K562 (cell line): ENCODE results near the gene BPHL. TPM values are rescaled to one million over a fixed set of nuclear protein-coding genes. Genes with fewer than 3 reads are reported as not detected.

Experiments
- ATAC-seq: fragments of 200-7000 bp; cut with Tn5 transposase; 3 replicates; pipeline ENCODE4 v1.9.1; 2020; ENCODE audit warnings: moderate library complexity
- BruUV-seq: library from RNA; stranded (reverse); fragments of 400-500 nt; replicated peaks from 2 replicates; lab custom pipeline; 2021; lab: Mats Ljungman, UMichigan
- CTCF ChIA-PET: fragments of 300-600 bp; formaldehyde crosslinking; extraction: SDS; loops from one replicate; lab custom pipeline; 2021; ENCODE audit warnings: low intra/inter-chr PET ratio; lab: Yijun Ruan, JAX
- POLR2A ChIA-PET: fragments of 300-600, 350-650 bp; sonication (Branson Sonifier 250); formaldehyde crosslinking; extraction: SDS; loops from one replicate; lab custom pipeline; 2021; ENCODE audit warnings: antibody characterized with exemption, inconsistent platforms; lab: Yijun Ruan, JAX
- DNase-seq, 4 experiments: peaks; one replicate each; pipeline versions ENCODE4 v3.0.0 to v3.0.0-alpha.2; 2011 to 2018; ENCODE audit warnings: low spot score in 3 of 4, mixed read lengths in 3 of 4; ENCODE audit errors: extremely low read depth in 1 of 4
- FAIRE-seq: peaks from 2 replicates; lab custom pipeline; 2011; peaks lifted over from hg19 to GRCh38; lab: Jason Lieb, UNC
- H2AFZ ChIP-seq: 2 replicates; pipeline ENCODE4 v1.6.0; 2011; ENCODE audit warnings: low read depth, low read length, control low read depth, inconsistent platforms
- H3K27ac ChIP-seq: fragments of 200-600 bp; 3 replicates; pipeline ENCODE4 v1.8.0; 2011; ENCODE audit warnings: low read depth, mild to moderate bottlenecking, control low read depth, inconsistent platforms, low read length, moderate library complexity, mixed read lengths; ENCODE audit errors: extremely low read depth
- H3K27me3 ChIP-seq, 2 experiments: fragments of 300-600 bp in 1 of 2; 2 replicates in 1 of 2; 3 replicates in 1 of 2; pipeline versions ENCODE4 v1.6.0 to v1.8.0; 2011; ENCODE audit warnings: inconsistent platforms in 2 of 2, low read length in 2 of 2, mild to moderate bottlenecking in 1 of 2, mixed read lengths in 1 of 2, moderate library complexity in 1 of 2; ENCODE audit not compliant: control insufficient read depth in 2 of 2, insufficient read depth in 2 of 2
- H3K36me3 ChIP-seq: fragments of 300-600 bp; 3 replicates; pipeline ENCODE4 v1.8.0; 2011; ENCODE audit warnings: mild to moderate bottlenecking, low read length, inconsistent platforms; ENCODE audit not compliant: control insufficient read depth, insufficient read depth
- H3K4me1 ChIP-seq, 2 experiments: fragments of 200-600 bp in 1 of 2; replicated peaks in 1 of 2; 2 replicates in 1 of 2; 3 replicates in 1 of 2; pipeline versions ENCODE4 v1.5.1 to v1.8.0; 2011; ENCODE audit warnings: inconsistent platforms in 2 of 2, low read length in 2 of 2, mild to moderate bottlenecking in 1 of 2, mixed read lengths in 1 of 2, moderate library complexity in 1 of 2; ENCODE audit not compliant: control insufficient read depth in 2 of 2, insufficient read depth in 2 of 2
- H3K4me2 ChIP-seq: 2 replicates; pipeline ENCODE4 v1.6.1; 2011; ENCODE audit warnings: low read length, control low read depth, inconsistent platforms, mixed read lengths; ENCODE audit not compliant: insufficient read depth
- H3K4me3 ChIP-seq: fragments of 200-600 bp; sonication (generic), shearing (Covaris generic); 2 replicates; pipeline ENCODE4 v1.5.1; 2016; ENCODE audit warnings: control low read depth, inconsistent platforms
- H3K79me2 ChIP-seq: fragments of 200-600 bp; 3 replicates; pipeline ENCODE4 v1.8.0; 2011; ENCODE audit warnings: low read length, inconsistent platforms; ENCODE audit not compliant: control insufficient read depth, insufficient read depth
- H3K9ac ChIP-seq, 2 experiments: 2 replicates each; pipeline versions ENCODE4 v1.6.0 to v1.6.1; 2011; ENCODE audit warnings: low read depth in 2 of 2, low read length in 2 of 2, control low read depth in 1 of 2, inconsistent platforms in 1 of 2, mild to moderate bottlenecking in 1 of 2, mixed read lengths in 1 of 2; ENCODE audit not compliant: insufficient read depth in 1 of 2
- H3K9me1 ChIP-seq: one replicate; pipeline ENCODE4 v1.6.0; 2011; ENCODE audit warnings: inconsistent platforms, mild to moderate bottlenecking, low read length, moderate library complexity; ENCODE audit not compliant: control insufficient read depth, insufficient read depth
- H3K9me3 ChIP-seq: replicated peaks from 2 replicates; pipeline ENCODE4 v1.5.1; 2011; ENCODE audit warnings: low read depth, low read length, inconsistent platforms; ENCODE audit not compliant: control insufficient read depth, insufficient read depth
- H4K20me1 ChIP-seq: replicated peaks from 2 replicates; pipeline ENCODE4 v1.6.1; 2011; ENCODE audit warnings: low read length, inconsistent platforms, mixed read lengths; ENCODE audit not compliant: control insufficient read depth, insufficient read depth
- ATF3 ChIP-seq, 2 experiments: fragments of 450-650 bp in 1 of 2; sonication (generic) in 1 of 2; formaldehyde crosslinking in 1 of 2; IDR thresholded peaks in 1 of 2; conservative IDR thresholded peaks in 1 of 2; 2 replicates each; pipeline versions ENCODE4 v1.6.1 to v1.8.1; 2016 to 2023; ENCODE audit warnings: mild to moderate bottlenecking in 2 of 2, moderate library complexity in 2 of 2, inconsistent platforms in 1 of 2, missing genetic modification reagents in 1 of 2
- MEIS2 ChIP-seq: fragments of 450-650 bp; IDR thresholded peaks from 2 replicates; pipeline ENCODE4 v1.6.1; 2014; ENCODE audit warnings: mild to moderate bottlenecking; ENCODE audit not compliant: partially characterized antibody
- MITF ChIP-seq: IDR thresholded peaks from 2 replicates; pipeline ENCODE4 v1.6.1; 2014; ENCODE audit warnings: antibody characterized with exemption
- SRSF9 ChIP-seq: fragments of 200-400 bp; formaldehyde crosslinking; IDR thresholded peaks from 2 replicates; pipeline ENCODE4 v1.6.1; 2017; ENCODE audit warnings: low read depth, low read length, borderline replicate concordance
- TAL1 ChIP-seq: fragments of 450-650 bp; IDR thresholded peaks from 2 replicates; pipeline ENCODE4 v1.6.1; 2016; ENCODE audit warnings: mild to moderate bottlenecking
- TFAM ChIP-seq: fragments of 250-450 bp; sonication (Bioruptor Pico); conservative IDR thresholded peaks from 2 replicates; pipeline ENCODE4 v1.5.0; 2021; ENCODE audit warnings: mild to moderate bottlenecking, moderate library complexity
- TRIM28 ChIP-seq: fragments of 450-650 bp; IDR thresholded peaks from 2 replicates; pipeline ENCODE4 v1.6.1; 2017
- ZBTB17 ChIP-seq: fragments of 450-650 bp; formaldehyde crosslinking; IDR thresholded peaks from 2 replicates; pipeline ENCODE4 v1.4.0; 2020; ENCODE audit warnings: mild to moderate bottlenecking
- ZNF324 ChIP-seq: fragments of 250-450 bp; sonication (Bioruptor Pico); IDR thresholded peaks from 2 replicates; pipeline ENCODE4 v1.4.0; 2020; ENCODE audit warnings: mild to moderate bottlenecking
- WGBS: fragments of 100-300 bp; shearing (Covaris generic); methylation state at CpG from one replicate; pipeline ENCODE4 v1.1.6; 2016; ENCODE audit warnings: low coverage, mixed read lengths; ENCODE audit not compliant: insufficient coverage; ENCODE audit errors: missing lambda C conversion rate; 5-methylcytosine and 5-hydroxymethylcytosine counted together
- in situ Hi-C: fragments of 300-500 bp; cut with MboI; formaldehyde crosslinking; loops from 4 replicates; pipeline ENCODE4 v1.15.0; 2018; ENCODE audit warnings: inconsistent platforms, mixed read lengths
- intact Hi-C: fragments of 100-400 bp; cut with micrococcal nuclease; formaldehyde crosslinking; loops from 2 replicates; pipeline ENCODE4 v1.14.2; 2022
- polyA plus RNA-seq, 8 experiments: library from polyadenylated mRNA; depleted of rRNA in 4 of 8; stranded (reverse) in 5 of 8; unstranded in 3 of 8; fragments of >200 nt; fragmentation: Nextera tagmentation in 2 of 8; fragmentation: Illumina TruSeq in 1 of 8; extraction: Ambion mirVana in 2 of 8; extraction: Trizol in 1 of 8; gene quantifications; 2 replicates each; pipeline versions ENCODE4 v1.2.1 to v1.2.3, GENCODE V29; 2011 to 2014; ENCODE audit warnings: inconsistent platforms in 1 of 8, missing spikeins in 1 of 8
- total RNA-seq, 7 experiments: library from RNA; depleted of rRNA in 6 of 7; stranded (reverse); fragments of >200 nt in 6 of 7; fragmentation: Illumina TruSeq in 2 of 7; extraction: Trizol in 2 of 7; gene quantifications; 2 replicates each; pipeline versions ENCODE4 v1.2.1 to v1.2.3, GENCODE V29; 2011 to 2021; ENCODE audit warnings: low replicate concordance in 1 of 7

Gene BPHL
- total and polyA plus RNA-seq, 9 of the 15 experiments (the other 6 are each of a cell fraction or from before 2014, with no cell fraction given) = 3.5 to 17.4 (median 8.2) TPM

DNA sequence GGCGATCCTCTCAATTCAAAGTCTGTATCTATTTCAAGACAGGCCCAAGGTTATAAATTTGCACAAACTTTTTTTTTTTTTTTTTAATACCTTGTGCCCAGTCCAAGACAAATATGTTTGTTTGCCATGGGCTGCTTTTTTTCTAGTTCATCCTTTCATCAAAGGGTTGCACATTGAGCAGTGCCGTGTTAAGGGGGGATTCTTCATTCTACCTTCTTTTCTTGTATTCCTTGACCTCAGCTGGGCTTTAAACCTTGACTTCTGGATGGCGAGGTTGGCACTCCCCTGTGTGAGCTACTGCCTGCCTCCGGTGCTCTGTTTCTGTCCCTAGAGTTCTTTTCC is 42.8 kb upstream of the BPHL start (continued):
- no peak for TF ChIP-seq MITF
- TF ChIP-seq TAL1 = no peak
- TF ChIP-seq, all 486 proteins: peak for 2

DNA sequence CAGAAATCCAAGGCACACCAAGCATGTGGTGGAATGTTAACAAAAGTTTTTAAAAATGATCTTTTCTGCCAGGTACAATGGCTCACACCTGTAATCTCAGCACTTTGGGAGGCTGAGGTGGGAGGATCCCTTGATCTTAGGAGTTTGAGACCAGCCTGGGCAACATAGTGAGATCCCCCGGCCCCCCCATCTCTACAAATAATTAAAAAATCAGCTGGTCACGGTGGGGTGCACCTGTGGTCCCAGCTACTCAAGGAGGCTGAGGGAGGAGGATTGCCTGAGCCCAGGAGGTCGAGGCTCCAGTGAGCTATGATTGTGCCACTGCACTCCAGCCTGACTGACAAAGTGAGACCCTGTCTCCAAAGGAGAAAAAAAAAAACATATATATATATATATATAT is 42.2 kb upstream of the BPHL start:
- Histone ChIP-seq H3K9me1 (no peaks in the 10 kb centered on the region), H3K4me3 (no peak overlapping the region), H3K9me3 (no peaks in the 10 kb centered on the region), H3K27ac (no peak overlapping the region), H3K79me2 (peaks cover 49% of the 10 kb centered on the region), H3K9ac (no peak overlapping the region), H4K20me1 (no peaks in the 10 kb centered on the region), H3K4me2 (no peak overlapping the region), H2AFZ (no peak overlapping the region), H3K4me1 (peaks cover 0 to 1% of the 10 kb centered on the region in 2 experiments; a peak in 2 of 5 replicates), H3K36me3 (peaks cover 69% of the 10 kb centered on the region), H3K27me3 (no peaks in the 10 kb centered on the region)
- FAIRE-seq = no peak
- ChIA-PET POLR2A (interaction anchor here (0.7 to 1.7 kb wide), 6 partner anchors 8 to 40 kb away, joined by 3 to 4 read pairs (median 4); partner anchors contain the start of gene RIPK1), CTCF (no interaction called here)
- TF ChIP-seq TRIM28 (no peak), SRSF9 (no peak), TFAM (no peak), ZNF324 (CRISPR knock-in tag) (no peak), ZBTB17 (CRISPR knock-in tag) (no peak), MEIS2 (no peak), ATF3 (IDR thresholded peaks at IDR 0.05) (no peak), ATF3 (CRISPR knock-in tag; conservative IDR thresholded peaks at IDR 0.05) (no peak)
- WGBS = 84% methylated on average over 3 of the region's 3 CpGs
- ATAC-seq = no peak
- intact Hi-C loops (no loop called here), in situ Hi-C loops (no loop called here)
- DNase-seq = no peak
- BruUV-seq = no TSS peak
